ENCODE measurements around the gene UBTF. TPM values are rescaled to one million over a fixed set of nuclear protein-coding genes. Genes with fewer than 3 reads are reported as not detected.

The UBTF gene
- total and polyA plus RNA-seq, 9 of the 15 experiments (the other 6 are each of a cell fraction or from before 2014, with no cell fraction given) = 1.2 to 113 (median 83.6) TPM

GRCh38 chr17:44218344-44219107, 949 bp downstream of the UBTF start (continued):
- no peak for TF ChIP-seq MGA (IDR thresholded peaks at IDR 0.05)
- no peak for TF ChIP-seq SOX6 (IDR thresholded peaks at IDR 0.05)
- TF ChIP-seq ZBED1 (IDR thresholded peaks at IDR 0.05) = no peak
- peak; percentile 17 to 47; a peak in 2 of 4 replicates for TF ChIP-seq MNT (conservative IDR thresholded peaks at IDR 0.05)
- TF ChIP-seq ZNF253 (CRISPR knock-in tag; conservative IDR thresholded peaks at IDR 0.05) = no peak
- TF ChIP-seq HMBOX1 (IDR thresholded peaks at IDR 0.05) = no peak

Data from K562 (cell line).